GM19452 (cell line): ENCODE results near the gene MASP2.
"Not testable (repeated sequence)": the region's sequence is repeated elsewhere in the genome, so short reads cannot be mapped to it uniquely, and the experiment has no call there.

Experiments
- ATAC-seq: cut with Tn5 transposase; IDR thresholded peaks from one replicate; pipeline ENCODE4 v1.9.1; 2021; ENCODE audit not compliant: unreplicated experiment

Gene MASP2

GRCh38 chr1:10992004-10992403 lies 55.0 kb downstream of the MASP2 start:
- not testable (repeated sequence) for ATAC-seq

GRCh38 chr1:10990828-10991227 lies 56.2 kb downstream of the MASP2 start:
- ATAC-seq: no peak

- not testable (repeated sequence) for ATAC-seq
These were observed 57.0 kb downstream of the MASP2 start for GRCh38 chr1:10989920-10990516.

GRCh38 chr1:10989095-10989494 lies 57.9 kb downstream of the MASP2 start:
- no peak for ATAC-seq

GRCh38 chr1:10987840-10988417 lies 59.1 kb downstream of the MASP2 start:
- ATAC-seq: no peak

GRCh38 chr1:10986525-10986890 lies 60.5 kb downstream of the MASP2 start:
- no peak for ATAC-seq

GRCh38 chr1:10980841-10981727 lies 66.0 kb downstream of the MASP2 start:
- no peak for ATAC-seq

- no peak for ATAC-seq
These were observed 66.9 kb downstream of the MASP2 start for GRCh38 chr1:10980094-10980577.

GRCh38 chr1:10979483-10979920 lies 67.5 kb downstream of the MASP2 start:
- no peak for ATAC-seq

GRCh38 chr1:10978719-10979118 lies 68.3 kb downstream of the MASP2 start:
- ATAC-seq: no peak
